ENCODE results near the gene RPS3.

- TF ChIP-seq POLR2AphosphoS5 (IDR thresholded peaks at IDR 0.05; ENCODE audit: low read depth, low read length) (no peak), EP300 (IDR thresholded peaks at IDR 0.05; ENCODE audit: borderline replicate concordance in 1 of 2, low read depth in 1 of 2, low read length in 1 of 2) (no peak), YY1 (IDR thresholded peaks at IDR 0.05; ENCODE audit: low read depth) (no peak), USF2 (IDR thresholded peaks at IDR 0.05; ENCODE audit: borderline replicate concordance, low read depth, low read length) (no peak)
- TF ChIP-seq, protein P1, sequence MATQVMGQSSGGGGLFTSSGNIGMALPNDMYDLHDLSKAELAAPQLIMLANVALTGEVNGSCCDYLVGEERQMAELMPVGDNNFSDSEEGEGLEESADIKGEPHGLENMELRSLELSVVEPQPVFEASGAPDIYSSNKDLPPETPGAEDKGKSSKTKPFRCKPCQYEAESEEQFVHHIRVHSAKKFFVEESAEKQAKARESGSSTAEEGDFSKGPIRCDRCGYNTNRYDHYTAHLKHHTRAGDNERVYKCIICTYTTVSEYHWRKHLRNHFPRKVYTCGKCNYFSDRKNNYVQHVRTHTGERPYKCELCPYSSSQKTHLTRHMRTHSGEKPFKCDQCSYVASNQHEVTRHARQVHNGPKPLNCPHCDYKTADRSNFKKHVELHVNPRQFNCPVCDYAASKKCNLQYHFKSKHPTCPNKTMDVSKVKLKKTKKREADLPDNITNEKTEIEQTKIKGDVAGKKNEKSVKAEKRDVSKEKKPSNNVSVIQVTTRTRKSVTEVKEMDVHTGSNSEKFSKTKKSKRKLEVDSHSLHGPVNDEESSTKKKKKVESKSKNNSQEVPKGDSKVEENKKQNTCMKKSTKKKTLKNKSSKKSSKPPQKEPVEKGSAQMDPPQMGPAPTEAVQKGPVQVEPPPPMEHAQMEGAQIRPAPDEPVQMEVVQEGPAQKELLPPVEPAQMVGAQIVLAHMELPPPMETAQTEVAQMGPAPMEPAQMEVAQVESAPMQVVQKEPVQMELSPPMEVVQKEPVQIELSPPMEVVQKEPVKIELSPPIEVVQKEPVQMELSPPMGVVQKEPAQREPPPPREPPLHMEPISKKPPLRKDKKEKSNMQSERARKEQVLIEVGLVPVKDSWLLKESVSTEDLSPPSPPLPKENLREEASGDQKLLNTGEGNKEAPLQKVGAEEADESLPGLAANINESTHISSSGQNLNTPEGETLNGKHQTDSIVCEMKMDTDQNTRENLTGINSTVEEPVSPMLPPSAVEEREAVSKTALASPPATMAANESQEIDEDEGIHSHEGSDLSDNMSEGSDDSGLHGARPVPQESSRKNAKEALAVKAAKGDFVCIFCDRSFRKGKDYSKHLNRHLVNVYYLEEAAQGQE (IDR thresholded peaks at IDR 0.05; ENCODE audit: low read depth, low read length) = no peak
Observed at GRCh38 chr11:75431533-75432525, 32.5 kb downstream of the RPS3 start.
